HG02678 (cell line): Measurements from ENCODE around the gene CDCP2.
"Not testable (repeated sequence)": the region's sequence is repeated elsewhere in the genome, so short reads cannot be mapped to it uniquely, and the experiment has no call there.

Experiments
- ATAC-seq: cut with Tn5 transposase; IDR thresholded peaks from one replicate; pipeline ENCODE4 v1.9.1; 2021; ENCODE audit warnings: mild to moderate bottlenecking, moderate library complexity; ENCODE audit not compliant: unreplicated experiment

The CDCP2 gene

GRCh38 chr1:54094730-54095105 lies 58.1 kb downstream of the CDCP2 start:
- not testable (repeated sequence) for ATAC-seq

GRCh38 chr1:54094001-54094729 lies 58.6 kb downstream of the CDCP2 start:
- no peak for ATAC-seq

- ATAC-seq, result no peak
These were observed 61.1 kb downstream of the CDCP2 start for GRCh38 chr1:54091666-54092065.

GRCh38 chr1:54088385-54088784 lies 64.4 kb downstream of the CDCP2 start:
- no peak for ATAC-seq

- no peak for ATAC-seq
These were observed 66.0 kb downstream of the CDCP2 start for GRCh38 chr1:54086754-54087153.

- ATAC-seq, result no peak
These were observed 68.0 kb downstream of the CDCP2 start for GRCh38 chr1:54084794-54085193.
